ENCODE results near the gene KIN. TPM values are rescaled to one million over a fixed set of nuclear protein-coding genes. Genes with fewer than 3 reads are reported as not detected.

The KIN gene
- polyA plus RNA-seq, 4 donors = 7.0 to 12.7 (median 9.1) TPM

- H3K4me1 ChIP-seq (ENCODE audit: control insufficient read depth in 3 of 3, insufficient read depth in 2 of 3, low read depth in 1 of 3, low read length in 2 of 3) = no peaks in the 10 kb centered on the region
- H3K27ac ChIP-seq (ENCODE audit: low read depth in 1 of 3, low read length in 2 of 3) = no peak overlapping the region
- FAIRE-seq (no peak), DNase-seq (no peak)
- H3K36me3 ChIP-seq (ENCODE audit: control insufficient read depth in 3 of 3, insufficient read depth in 2 of 3, low read depth in 1 of 3, low read length in 3 of 3) = no peaks in the 10 kb centered on the region
- H3K4me3 ChIP-seq (ENCODE audit: low read depth in 1 of 3, low read length in 3 of 3) = no peak overlapping the region
- 85 to 90% (median 87%) methylated on average over 8 of the region's 8 CpGs for WGBS, 3 donors
- no peaks in the 10 kb centered on the region for H3K9me3 ChIP-seq (ENCODE audit: control insufficient read depth in 2 of 2, insufficient read depth in 1 of 2, low read depth in 1 of 2, low read length in 1 of 2)
- no peaks in the 10 kb centered on the region for H3K27me3 ChIP-seq (ENCODE audit: control insufficient read depth in 3 of 3, insufficient read depth in 3 of 3, low read length in 3 of 3)
These were observed 43.5 kb downstream of the KIN start for GRCh38 chr10:7744307-7744706.

DNA sequence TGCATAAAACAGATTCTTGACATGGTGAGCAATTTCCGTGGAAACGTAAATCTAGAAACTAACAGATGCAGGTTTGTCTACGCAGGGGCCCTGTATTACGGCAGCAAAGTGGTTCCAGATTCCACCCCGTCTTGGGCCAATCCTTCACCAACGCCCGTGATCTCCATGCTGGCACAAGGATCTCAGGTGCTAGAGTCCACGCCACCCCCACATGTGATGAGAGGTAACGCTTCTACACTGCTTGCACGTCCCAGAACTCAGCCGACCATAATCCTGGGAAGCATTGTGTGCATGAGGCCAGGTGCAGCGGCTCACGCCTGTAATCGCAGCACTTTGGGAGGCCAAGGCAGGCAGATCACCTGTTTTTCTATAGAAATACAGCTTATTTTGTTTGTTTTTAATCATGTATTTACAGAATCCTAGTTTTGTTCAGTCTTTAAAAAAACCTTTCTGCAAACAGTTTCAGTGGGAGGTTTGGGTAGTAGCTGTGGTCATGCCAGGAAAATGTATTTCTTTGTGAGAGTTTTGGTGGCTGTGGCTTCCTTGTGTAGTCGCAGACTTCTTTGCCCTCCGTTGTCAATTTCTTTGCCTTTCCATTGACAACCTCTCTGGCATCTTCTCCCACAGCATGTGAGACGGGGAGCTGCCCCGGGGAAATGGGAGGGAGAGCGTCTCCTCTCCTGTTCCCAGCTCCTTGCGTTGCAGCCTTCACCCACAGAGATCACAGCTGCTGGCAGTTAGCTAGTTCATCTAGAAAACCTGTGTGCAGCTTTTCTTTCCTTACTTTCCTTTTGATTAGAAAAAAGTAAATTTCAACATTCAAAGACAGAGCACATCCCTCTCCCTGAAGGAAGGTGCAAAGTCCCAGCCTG is 49.0 kb downstream of the KIN start:
- FAIRE-seq = no peak
- Histone ChIP-seq H3K4me3 (ENCODE audit: low read depth in 1 of 3, low read length in 3 of 3) (no peak overlapping the region), H3K36me3 (ENCODE audit: control insufficient read depth in 3 of 3, insufficient read depth in 2 of 3, low read depth in 1 of 3, low read length in 3 of 3) (no peaks in the 10 kb centered on the region), H3K9me3 (ENCODE audit: control insufficient read depth in 2 of 2, insufficient read depth in 1 of 2, low read depth in 1 of 2, low read length in 1 of 2) (no peaks in the 10 kb centered on the region), H3K4me1 (ENCODE audit: control insufficient read depth in 3 of 3, insufficient read depth in 2 of 3, low read depth in 1 of 3, low read length in 2 of 3) (no peaks in the 10 kb centered on the region), H3K27me3 (ENCODE audit: control insufficient read depth in 3 of 3, insufficient read depth in 3 of 3, low read length in 3 of 3) (no peaks in the 10 kb centered on the region), H3K27ac (ENCODE audit: low read depth in 1 of 3, low read length in 2 of 3) (no peak overlapping the region)
- no peak for DNase-seq
- whole genome bisulfite sequencing, 3 donors = 67 to 81% (median 74%) methylated on average over 20 of the region's 20 CpGs

GRCh38 chr10:7734821-7735220 is 53.0 kb downstream of the KIN start:
- DNase-seq (no peak), FAIRE-seq (no peak)
- no peaks in the 10 kb centered on the region for H3K4me1 ChIP-seq (ENCODE audit: control insufficient read depth in 3 of 3, insufficient read depth in 2 of 3, low read depth in 1 of 3, low read length in 2 of 3)
- H3K4me3 ChIP-seq (ENCODE audit: low read depth in 1 of 3, low read length in 3 of 3) = no peak overlapping the region
- 90 to 93% (median 92%) methylated on average over 13 of the region's 13 CpGs for WGBS, 3 donors
- no peaks in the 10 kb centered on the region for H3K36me3 ChIP-seq (ENCODE audit: control insufficient read depth in 3 of 3, insufficient read depth in 2 of 3, low read depth in 1 of 3, low read length in 3 of 3)
- H3K27me3 ChIP-seq (ENCODE audit: control insufficient read depth in 3 of 3, insufficient read depth in 3 of 3, low read length in 3 of 3) = no peaks in the 10 kb centered on the region
- no peaks in the 10 kb centered on the region for H3K9me3 ChIP-seq (ENCODE audit: control insufficient read depth in 2 of 2, insufficient read depth in 1 of 2, low read depth in 1 of 2, low read length in 1 of 2)
- H3K27ac ChIP-seq (ENCODE audit: low read depth in 1 of 3, low read length in 2 of 3) = no peak overlapping the region

DNA sequence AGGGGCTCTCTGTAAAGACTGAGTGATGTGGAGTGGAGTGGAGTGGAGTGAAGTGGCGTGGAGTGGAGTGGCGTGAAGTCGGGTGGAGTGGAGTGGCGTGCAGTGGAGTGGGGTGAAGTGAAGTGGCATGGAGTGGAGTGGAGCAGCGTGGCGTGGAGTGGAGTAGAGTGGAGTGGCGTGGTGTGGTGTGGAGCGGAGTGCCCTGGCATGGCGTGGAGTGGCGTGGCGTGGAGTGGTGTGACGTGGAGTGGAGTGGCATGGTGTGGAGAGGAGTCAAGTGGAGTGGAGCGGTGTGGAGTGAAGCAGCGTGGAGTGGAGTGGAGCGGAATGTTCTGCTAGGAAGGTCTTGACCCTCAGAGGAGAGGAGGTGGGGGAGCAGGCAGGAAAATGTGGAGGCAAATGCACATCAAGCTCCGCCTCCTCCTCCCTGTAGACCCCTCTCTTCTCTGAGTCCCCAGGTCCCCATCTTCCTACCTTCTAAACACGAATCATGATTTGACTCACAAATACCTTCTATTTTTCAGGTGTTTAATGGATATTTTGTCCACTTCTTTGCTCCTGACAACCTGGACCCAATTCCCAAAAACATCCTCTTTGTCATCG is 64.8 kb downstream of the KIN start:
- Histone ChIP-seq H3K4me3 (ENCODE audit: low read depth in 1 of 3, low read length in 3 of 3) (no peak overlapping the region), H3K27me3 (ENCODE audit: control insufficient read depth in 3 of 3, insufficient read depth in 3 of 3, low read length in 3 of 3) (no peaks in the 10 kb centered on the region), H3K4me1 (ENCODE audit: control insufficient read depth in 3 of 3, insufficient read depth in 2 of 3, low read depth in 1 of 3, low read length in 2 of 3) (no peaks in the 10 kb centered on the region), H3K36me3 (ENCODE audit: control insufficient read depth in 3 of 3, insufficient read depth in 2 of 3, low read depth in 1 of 3, low read length in 3 of 3) (no peaks in the 10 kb centered on the region), H3K27ac (ENCODE audit: low read depth in 1 of 3, low read length in 2 of 3) (no peak overlapping the region), H3K9me3 (ENCODE audit: control insufficient read depth in 2 of 2, insufficient read depth in 1 of 2, low read depth in 1 of 2, low read length in 1 of 2) (no peaks in the 10 kb centered on the region)
- FAIRE-seq (no peak), DNase-seq (no peak)
- 83 to 92% (median 88%) methylated on average over 18 of the region's 18 CpGs for WGBS, 3 donors

DNA sequence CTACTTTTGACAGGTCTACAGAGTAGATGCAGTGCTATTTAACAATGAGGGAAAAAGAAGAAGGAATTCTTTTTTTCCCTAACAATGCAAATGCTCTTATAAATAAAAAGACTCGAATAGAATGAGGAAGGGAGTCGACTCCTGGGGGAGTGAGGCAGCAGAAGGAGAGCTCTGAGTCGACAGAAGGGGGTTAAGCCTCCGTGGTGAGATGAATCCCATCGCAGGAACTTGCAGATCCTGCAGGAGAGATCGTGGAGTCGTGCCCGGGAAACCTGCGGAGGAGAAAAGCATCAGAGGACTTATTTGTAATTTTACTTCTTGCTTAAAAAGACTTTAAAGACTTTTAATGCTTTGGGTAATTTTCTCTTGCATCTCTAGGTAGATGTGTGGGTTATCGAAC is 67.3 kb downstream of the KIN start:
- WGBS, 3 donors = 76 to 80% (median 80%) methylated on average over 10 of the region's 10 CpGs

DNA sequence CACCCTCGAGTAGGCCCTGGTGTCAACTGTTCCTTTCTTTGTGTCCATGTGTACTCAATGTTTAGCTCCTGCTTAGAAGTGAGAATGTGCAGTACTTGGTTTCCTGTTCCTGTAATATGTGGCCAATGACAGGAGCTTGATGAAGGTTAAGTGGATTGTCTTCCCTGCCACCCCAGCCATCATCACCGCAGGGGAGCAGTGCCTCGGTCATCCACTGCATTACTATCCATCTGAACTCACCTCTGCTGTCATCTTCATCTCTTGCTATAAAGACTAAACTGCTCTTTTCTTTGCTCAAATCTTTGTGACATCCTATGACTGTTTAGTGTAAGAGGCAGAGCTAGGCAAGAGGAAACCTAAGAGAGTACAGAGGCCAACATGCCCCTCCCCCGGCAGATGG is 69.1 kb downstream of the KIN start:
- Histone ChIP-seq H3K9me3 (ENCODE audit: control insufficient read depth in 2 of 2, insufficient read depth in 1 of 2, low read depth in 1 of 2, low read length in 1 of 2) (no peaks in the 10 kb centered on the region), H3K4me1 (ENCODE audit: control insufficient read depth in 3 of 3, insufficient read depth in 2 of 3, low read depth in 1 of 3, low read length in 2 of 3) (no peaks in the 10 kb centered on the region), H3K27me3 (ENCODE audit: control insufficient read depth in 3 of 3, insufficient read depth in 3 of 3, low read length in 3 of 3) (no peaks in the 10 kb centered on the region), H3K36me3 (ENCODE audit: control insufficient read depth in 3 of 3, insufficient read depth in 2 of 3, low read depth in 1 of 3, low read length in 3 of 3) (no peaks in the 10 kb centered on the region), H3K4me3 (ENCODE audit: low read depth in 1 of 3, low read length in 3 of 3) (no peak overlapping the region), H3K27ac (ENCODE audit: low read depth in 1 of 3, low read length in 2 of 3) (no peak overlapping the region)
- FAIRE-seq (no peak), DNase-seq (no peak)
- WGBS, 3 donors = 73 to 84% (median 82%) methylated on average over 4 of the region's 4 CpGs

More for the DNA sequence above, 67.3 kb downstream of the KIN start:
- Histone ChIP-seq H3K9me3 (ENCODE audit: control insufficient read depth in 2 of 2, insufficient read depth in 1 of 2, low read depth in 1 of 2, low read length in 1 of 2) (no peaks in the 10 kb centered on the region), H3K36me3 (ENCODE audit: control insufficient read depth in 3 of 3, insufficient read depth in 2 of 3, low read depth in 1 of 3, low read length in 3 of 3) (no peaks in the 10 kb centered on the region), H3K27me3 (ENCODE audit: control insufficient read depth in 3 of 3, insufficient read depth in 3 of 3, low read length in 3 of 3) (no peaks in the 10 kb centered on the region), H3K27ac (ENCODE audit: low read depth in 1 of 3, low read length in 2 of 3) (no peak overlapping the region), H3K4me3 (ENCODE audit: low read depth in 1 of 3, low read length in 3 of 3) (no peak overlapping the region), H3K4me1 (ENCODE audit: control insufficient read depth in 3 of 3, insufficient read depth in 2 of 3, low read depth in 1 of 3, low read length in 2 of 3) (no peaks in the 10 kb centered on the region)
- no peak for DNase-seq
- FAIRE-seq = no peak

DNA sequence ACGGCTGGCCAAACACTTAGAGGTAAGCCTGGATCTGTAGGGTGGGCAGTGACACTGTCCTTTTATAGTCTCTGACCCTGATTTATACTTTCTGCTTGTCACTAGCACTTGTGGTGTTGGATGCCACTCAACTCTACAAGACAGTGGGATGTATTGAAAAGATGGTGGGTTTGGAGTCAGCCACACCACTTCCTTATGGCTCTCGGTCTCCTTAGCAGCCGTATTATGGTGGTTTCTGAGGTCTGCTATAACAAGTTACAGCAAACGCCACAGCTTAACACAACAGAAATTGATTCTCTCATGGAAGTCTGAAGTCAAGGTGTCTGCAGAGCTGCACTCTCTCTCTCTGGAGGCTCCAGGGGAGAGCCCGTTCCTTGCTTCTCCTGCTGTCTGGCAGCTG is 70.0 kb downstream of the KIN start:
- no peak for FAIRE-seq
- H3K9me3 ChIP-seq (ENCODE audit: control insufficient read depth in 2 of 2, insufficient read depth in 1 of 2, low read depth in 1 of 2, low read length in 1 of 2) = no peaks in the 10 kb centered on the region
- no peak overlapping the region for H3K4me3 ChIP-seq (ENCODE audit: low read depth in 1 of 3, low read length in 3 of 3)
- no peak overlapping the region for H3K27ac ChIP-seq (ENCODE audit: low read depth in 1 of 3, low read length in 2 of 3)
- WGBS, 3 donors = 76 to 80% (median 79%) methylated on average over 5 of the region's 5 CpGs
- no peaks in the 10 kb centered on the region for H3K36me3 ChIP-seq (ENCODE audit: control insufficient read depth in 3 of 3, insufficient read depth in 2 of 3, low read depth in 1 of 3, low read length in 3 of 3)
- DNase-seq = no peak
- no peaks in the 10 kb centered on the region for H3K27me3 ChIP-seq (ENCODE audit: control insufficient read depth in 3 of 3, insufficient read depth in 3 of 3, low read length in 3 of 3)
- H3K4me1 ChIP-seq (ENCODE audit: control insufficient read depth in 3 of 3, insufficient read depth in 2 of 3, low read depth in 1 of 3, low read length in 2 of 3) = no peaks in the 10 kb centered on the region

GRCh38 chr10:7715515-7715914 is 72.3 kb downstream of the KIN start:
- Histone ChIP-seq H3K36me3 (ENCODE audit: control insufficient read depth in 3 of 3, insufficient read depth in 2 of 3, low read depth in 1 of 3, low read length in 3 of 3) (no peaks in the 10 kb centered on the region), H3K27me3 (ENCODE audit: control insufficient read depth in 3 of 3, insufficient read depth in 3 of 3, low read length in 3 of 3) (no peaks in the 10 kb centered on the region), H3K4me1 (ENCODE audit: control insufficient read depth in 3 of 3, insufficient read depth in 2 of 3, low read depth in 1 of 3, low read length in 2 of 3) (no peaks in the 10 kb centered on the region), H3K9me3 (ENCODE audit: control insufficient read depth in 2 of 2, insufficient read depth in 1 of 2, low read depth in 1 of 2, low read length in 1 of 2) (no peaks in the 10 kb centered on the region), H3K4me3 (ENCODE audit: low read depth in 1 of 3, low read length in 3 of 3) (no peak overlapping the region), H3K27ac (ENCODE audit: low read depth in 1 of 3, low read length in 2 of 3) (no peak overlapping the region)
- no peak for DNase-seq
- FAIRE-seq = no peak
- WGBS, 3 donors = 85 to 95% (median 92%) methylated on average over 7 of the region's 7 CpGs
